Loucy (cell line): ENCODE measurements around the gene ZNF398.

Source experiments
- H2AFZ ChIP-seq: fragments of 200-600 bp; sonication (generic); 2 replicates; pipeline ENCODE4 v1.6.0; 2016; ENCODE audit warnings: antibody characterized with exemption, mild to moderate bottlenecking, low read length, moderate library complexity
- H3F3A ChIP-seq: fragments of 200-600 bp; 2 replicates; pipeline ENCODE4 v1.6.0; 2016; ENCODE audit warnings: antibody characterized with exemption, low read depth, mild to moderate bottlenecking
- H3K27me3 ChIP-seq: fragments of 200-600 bp; sonication (generic); 2 replicates; pipeline ENCODE4 v1.6.1; 2014; ENCODE audit warnings: low read length, mild to moderate bottlenecking; ENCODE audit not compliant: insufficient read depth, poor library complexity, severe bottlenecking
- H3K36me3 ChIP-seq: fragments of 200-600 bp; sonication (generic); 2 replicates; pipeline ENCODE4 v1.6.1; 2016; ENCODE audit warnings: low read length; ENCODE audit not compliant: insufficient read depth
- H3K4me1 ChIP-seq: fragments of 200-600 bp; sonication (generic); 2 replicates; pipeline ENCODE4 v1.5.1; 2014; ENCODE audit warnings: low read length, mild to moderate bottlenecking; ENCODE audit not compliant: insufficient read depth, poor library complexity, severe bottlenecking
- H3K4me2 ChIP-seq: fragments of 200-600 bp; sonication (generic); 2 replicates; pipeline ENCODE4 v1.6.0; 2014; ENCODE audit warnings: antibody characterized with exemption, low read length, low read depth, mild to moderate bottlenecking; ENCODE audit not compliant: poor library complexity, severe bottlenecking
- H3K4me3 ChIP-seq: fragments of 200-600 bp; sonication (generic); 2 replicates; pipeline ENCODE4 v1.5.1; 2014; ENCODE audit warnings: low read length, mild to moderate bottlenecking, mixed read lengths; ENCODE audit not compliant: poor library complexity, severe bottlenecking
- H3K79me2 ChIP-seq: fragments of 200-600 bp; sonication (generic); 2 replicates; pipeline ENCODE4 v1.6.1; 2014; ENCODE audit warnings: low read length; ENCODE audit not compliant: insufficient read depth
- H3K9ac ChIP-seq: fragments of 200-600 bp; sonication (generic); 2 replicates; pipeline ENCODE4 v1.6.0; 2014; ENCODE audit warnings: mild to moderate bottlenecking, low read depth, low read length, moderate library complexity; ENCODE audit not compliant: poor library complexity, severe bottlenecking
- H3K9me2 ChIP-seq: fragments of 200-600 bp; sonication (generic); replicated peaks from 2 replicates; pipeline ENCODE4 v1.6.1; 2016; ENCODE audit warnings: low read depth, low read length, mixed read lengths
- H3K9me3 ChIP-seq: fragments of 200-600 bp; sonication (generic); 2 replicates; pipeline ENCODE4 v1.6.1; 2014; ENCODE audit warnings: mild to moderate bottlenecking, antibody characterized with exemption, low read length, low read depth; ENCODE audit not compliant: insufficient read depth
- H4K20me1 ChIP-seq: fragments of 200-600 bp; sonication (generic); 2 replicates; pipeline ENCODE4 v1.6.0; 2014; ENCODE audit warnings: antibody characterized with exemption, low read length, mild to moderate bottlenecking; ENCODE audit not compliant: insufficient read depth, poor library complexity, severe bottlenecking
- CTCF ChIP-seq: fragments of 200-600 bp; sonication (generic); conservative IDR thresholded peaks from 2 replicates; pipeline ENCODE4 v1.5.1; 2014; ENCODE audit warnings: mild to moderate bottlenecking, antibody characterized with exemption, low read length
- EZH2phosphoT487 ChIP-seq: fragments of 200-600 bp; IDR thresholded peaks from 2 replicates; pipeline ENCODE4 v1.6.1; 2018; ENCODE audit warnings: antibody characterized with exemption, mild to moderate bottlenecking, moderate library complexity, borderline replicate concordance

Gene ZNF398

GRCh38 chr7:149214020-149214720 lies 66.9 kb downstream of the ZNF398 start:
- H3K9ac ChIP-seq: no peak overlapping the region
- H4K20me1 ChIP-seq: peaks cover 5% of the 10 kb centered on the region
- no peak overlapping the region for H3K4me2 ChIP-seq
- no peaks in the 10 kb centered on the region for H3K4me1 ChIP-seq
- no peaks in the 10 kb centered on the region for H3K9me2 ChIP-seq
- H3K36me3 ChIP-seq: peaks cover 91% of the 10 kb centered on the region; the same call in 1 of the 2 replicates
- no peaks in the 10 kb centered on the region for H3F3A ChIP-seq
- TF ChIP-seq EZH2phosphoT487 (no peak), CTCF (no peak)
- no peaks in the 10 kb centered on the region for H3K9me3 ChIP-seq
- no peaks in the 10 kb centered on the region for H3K79me2 ChIP-seq
- no peak overlapping the region for H2AFZ ChIP-seq
- no peaks in the 10 kb centered on the region for H3K27me3 ChIP-seq
- H3K4me3 ChIP-seq: no peak overlapping the region

GRCh38 chr7:149216402-149216801 lies 69.1 kb downstream of the ZNF398 start:
- Histone ChIP-seq H3K4me1 (no peaks in the 10 kb centered on the region), H3K79me2 (no peaks in the 10 kb centered on the region), H2AFZ (no peak overlapping the region), H3K27me3 (no peaks in the 10 kb centered on the region), H3K9me2 (no peaks in the 10 kb centered on the region), H3F3A (no peaks in the 10 kb centered on the region), H3K9me3 (no peaks in the 10 kb centered on the region), H3K36me3 (peaks cover 86% of the 10 kb centered on the region; the same call in 1 of the 2 replicates), H3K9ac (no peak overlapping the region), H3K4me3 (no peak overlapping the region), H3K4me2 (no peak overlapping the region), H4K20me1 (no peaks in the 10 kb centered on the region)
- TF ChIP-seq CTCF (no peak), EZH2phosphoT487 (no peak)

GRCh38 chr7:149217570-149217969 lies 70.3 kb downstream of the ZNF398 start:
- Histone ChIP-seq H3K27me3 (no peaks in the 10 kb centered on the region), H3K9me2 (no peaks in the 10 kb centered on the region), H4K20me1 (no peaks in the 10 kb centered on the region), H3K79me2 (no peaks in the 10 kb centered on the region), H3K4me1 (no peaks in the 10 kb centered on the region), H3F3A (no peaks in the 10 kb centered on the region), H3K4me3 (no peak overlapping the region), H3K36me3 (peaks cover 85% of the 10 kb centered on the region; the same call in 1 of the 2 replicates), H3K9ac (no peak overlapping the region), H3K9me3 (no peaks in the 10 kb centered on the region), H3K4me2 (no peak overlapping the region), H2AFZ (no peak overlapping the region)
- TF ChIP-seq CTCF (no peak), EZH2phosphoT487 (no peak)
